Heart left ventricle (tissue), 13 donors: ENCODE results near the gene TBC1D12.

Source experiments
- CTCF ChIP-seq, 12 donors: fragments of 200-600 bp; sonication (generic) in 4 of 12; IDR thresholded peaks; one replicate each; pipeline versions ENCODE4 v1.5.0 to v1.8.0; 2018 to 2022; ENCODE audit warnings: antibody characterized with exemption in 12 of 12, mild to moderate bottlenecking in 5 of 12
- POLR2A ChIP-seq, 2 donors: fragments of 450-650 bp; IDR thresholded peaks; one replicate each; pipeline ENCODE4 v1.6.1; 2017; ENCODE audit warnings: antibody characterized with exemption in 2 of 2, mild to moderate bottlenecking in 2 of 2, moderate library complexity in 2 of 2
- donor health status: ischemic (EF 13 %, LVEDD 7.1; RV severe dilation, severe dysfunction).
- donor health status: DM: no; HTN: yes; CAD: no.
- donor health status: DM: no; HTN: no; CAD: no.
- donor health status: ischemic (EF 25% LVEDD 6.9; RV normal size, moderate dysfunction).
- donor health status: ischemic (EF 25% LVEDD 5.7; RV mildly dilated, moderate dysfunction).
- donor health status: ischemic (EF 35%, LVEDD 5.7; RV mildly dilated, moderate dysfunction).
- donor health status: nonischemic (EF 11% LVEDD 7.7; RV severe dilation, severe dysfunction).
- donor health status: DM: yes; HTN: yes; CAD: no.
- donor health status: PGD.
- donor health status: ischemic (EF 29% LVEDD 5.4; RV normal size, mild dysfunction).
- donor health status: nonischemic (EF 23%, LVEDD 6.1; RV moderate dilation, normal function).

DNA sequence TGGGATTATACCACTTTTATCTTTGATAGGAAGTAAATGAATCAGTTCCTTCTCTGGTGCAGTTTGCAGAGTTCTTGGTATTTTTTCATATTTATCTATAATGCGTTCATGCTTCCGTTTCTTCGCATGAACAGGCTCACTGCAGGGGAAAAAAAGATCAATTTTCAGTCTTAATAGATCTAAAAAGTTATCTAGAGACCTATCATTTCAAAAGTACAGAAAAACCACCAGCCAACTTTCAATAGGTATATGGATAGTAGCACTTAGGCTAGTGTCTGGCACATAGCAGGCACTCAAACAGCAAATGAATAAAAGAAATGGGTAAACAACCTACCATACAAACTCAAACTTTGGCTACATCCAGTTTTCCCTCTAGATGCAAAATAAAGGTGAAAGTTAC lies 45.1 kb upstream of the TBC1D12 start:
- TF ChIP-seq CTCF (IDR thresholded peaks at IDR 0.05), result no peak
- no peak for TF ChIP-seq POLR2A (IDR thresholded peaks at IDR 0.05)
